ENCODE data around the gene MYO15B.
"Not testable (repeated sequence)": the region's sequence is repeated elsewhere in the genome, so short reads cannot be mapped to it uniquely, and the experiment has no call there.

The MYO15B gene

GRCh38 chr17:75637143-75637538 lies 49.5 kb downstream of the MYO15B start:
- in situ Hi-C loops (cut with HindIII; ENCODE audit: low sequenced_read_pairs), result no loop called here

- in situ Hi-C loops (cut with HindIII; ENCODE audit: low sequenced_read_pairs), result no loop called here
Measured at GRCh38 chr17:75637551-75637950, 50.0 kb downstream of the MYO15B start.

- in situ Hi-C loops (cut with HindIII; ENCODE audit: low sequenced_read_pairs), result not testable (repeated sequence)
Measured at GRCh38 chr17:75638039-75638438, 50.4 kb downstream of the MYO15B start.

- in situ Hi-C loops (cut with HindIII; ENCODE audit: low sequenced_read_pairs), result no loop called here
Measured at GRCh38 chr17:75638893-75639292, 51.3 kb downstream of the MYO15B start.

GRCh38 chr17:75639327-75639726 lies 51.7 kb downstream of the MYO15B start:
- in situ Hi-C loops (cut with HindIII; ENCODE audit: low sequenced_read_pairs), result no loop called here

GRCh38 chr17:75639771-75640555 lies 52.4 kb downstream of the MYO15B start:
- in situ Hi-C loops (cut with HindIII; ENCODE audit: low sequenced_read_pairs), result no loop called here

- in situ Hi-C loops (cut with HindIII; ENCODE audit: low sequenced_read_pairs), result no loop called here
Measured at GRCh38 chr17:75640556-75641119, 53.0 kb downstream of the MYO15B start.

- in situ Hi-C loops (cut with HindIII; ENCODE audit: low sequenced_read_pairs), result no loop called here
Measured at GRCh38 chr17:75641343-75641742, 53.7 kb downstream of the MYO15B start.

GRCh38 chr17:75642182-75642783 lies 54.7 kb downstream of the MYO15B start:
- in situ Hi-C loops (cut with HindIII; ENCODE audit: low sequenced_read_pairs), result no loop called here

GRCh38 chr17:75642784-75643642 lies 55.4 kb downstream of the MYO15B start:
- in situ Hi-C loops (cut with HindIII; ENCODE audit: low sequenced_read_pairs), result no loop called here

- in situ Hi-C loops (cut with HindIII; ENCODE audit: low sequenced_read_pairs), result no loop called here
Measured at GRCh38 chr17:75643643-75644017, 56.0 kb downstream of the MYO15B start.

- in situ Hi-C loops (cut with HindIII; ENCODE audit: low sequenced_read_pairs), result no loop called here
Measured at GRCh38 chr17:75645501-75645888, 57.9 kb downstream of the MYO15B start.

GRCh38 chr17:75645889-75646637 lies 58.5 kb downstream of the MYO15B start:
- in situ Hi-C loops (cut with HindIII; ENCODE audit: low sequenced_read_pairs), result no loop called here

GRCh38 chr17:75646638-75646992 lies 59.0 kb downstream of the MYO15B start:
- in situ Hi-C loops (cut with HindIII; ENCODE audit: low sequenced_read_pairs), result no loop called here

- in situ Hi-C loops (cut with HindIII; ENCODE audit: low sequenced_read_pairs), result no loop called here
Measured at GRCh38 chr17:75647061-75647460, 59.5 kb downstream of the MYO15B start.

GRCh38 chr17:75647921-75648320 lies 60.3 kb downstream of the MYO15B start:
- in situ Hi-C loops (cut with HindIII; ENCODE audit: low sequenced_read_pairs), result no loop called here

- in situ Hi-C loops (cut with HindIII; ENCODE audit: low sequenced_read_pairs), result no loop called here
Measured at GRCh38 chr17:75649687-75650086, 62.1 kb downstream of the MYO15B start.

GRCh38 chr17:75650874-75651273 lies 63.3 kb downstream of the MYO15B start:
- in situ Hi-C loops (cut with HindIII; ENCODE audit: low sequenced_read_pairs), result no loop called here

- in situ Hi-C loops (cut with HindIII; ENCODE audit: low sequenced_read_pairs), result no loop called here
Measured at GRCh38 chr17:75652341-75652740, 64.7 kb downstream of the MYO15B start.

- in situ Hi-C loops (cut with HindIII; ENCODE audit: low sequenced_read_pairs), result no loop called here
Measured at GRCh38 chr17:75652934-75653549, 65.4 kb downstream of the MYO15B start.
